GM18868 (cell line): ENCODE results near the gene SMIM12.

Experiments
- ATAC-seq: cut with Tn5 transposase; IDR thresholded peaks from one replicate; pipeline ENCODE4 v1.9.1; 2021; ENCODE audit warnings: mild to moderate bottlenecking, moderate library complexity; ENCODE audit not compliant: unreplicated experiment

The SMIM12 gene

DNA sequence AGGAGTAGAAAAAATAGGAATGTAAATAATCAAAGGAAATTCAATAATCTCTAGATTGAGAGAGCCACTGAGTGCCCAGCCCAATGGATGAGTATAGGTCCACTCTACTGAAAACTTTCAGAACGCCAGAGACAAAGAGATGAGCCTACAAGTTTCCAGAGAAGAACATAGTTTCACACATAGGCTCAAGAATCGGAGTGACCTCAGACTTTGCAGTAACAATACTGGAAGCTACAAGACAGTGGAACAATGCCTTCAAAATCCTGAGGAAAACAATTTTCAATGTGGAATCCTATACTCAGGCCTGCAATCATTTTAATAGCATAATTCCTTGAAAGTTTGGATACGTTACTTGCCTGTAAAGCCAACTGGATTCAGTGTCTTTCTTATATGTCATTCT is 55.8 kb downstream of the SMIM12 start:
- ATAC-seq = no peak
